ENCODE measurements around the gene STAC.
"Not testable (repeated sequence)": the region's sequence is repeated elsewhere in the genome, so short reads cannot be mapped to it uniquely, and the experiment has no call there.

The STAC gene

DNA sequence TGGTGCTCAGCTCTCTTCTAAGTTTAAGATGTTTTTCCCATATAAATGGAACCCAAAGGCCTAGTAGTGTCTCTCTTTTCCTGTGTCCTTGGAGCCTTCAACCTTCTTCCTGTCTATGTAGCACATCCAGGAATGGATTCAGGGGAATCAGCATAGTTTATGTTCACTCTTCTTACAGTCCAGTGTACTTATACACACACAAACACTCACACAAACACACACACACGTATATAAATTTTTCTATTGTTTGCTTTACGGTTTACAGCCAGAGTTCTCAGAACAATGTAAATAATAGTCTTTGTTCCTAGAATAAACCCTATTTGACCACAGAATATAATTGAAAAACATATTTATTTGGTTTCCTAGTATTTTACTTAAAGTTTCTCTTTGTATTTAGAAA lies 36.9 kb downstream of the STAC start:
- DNase-seq: no peak

DNA sequence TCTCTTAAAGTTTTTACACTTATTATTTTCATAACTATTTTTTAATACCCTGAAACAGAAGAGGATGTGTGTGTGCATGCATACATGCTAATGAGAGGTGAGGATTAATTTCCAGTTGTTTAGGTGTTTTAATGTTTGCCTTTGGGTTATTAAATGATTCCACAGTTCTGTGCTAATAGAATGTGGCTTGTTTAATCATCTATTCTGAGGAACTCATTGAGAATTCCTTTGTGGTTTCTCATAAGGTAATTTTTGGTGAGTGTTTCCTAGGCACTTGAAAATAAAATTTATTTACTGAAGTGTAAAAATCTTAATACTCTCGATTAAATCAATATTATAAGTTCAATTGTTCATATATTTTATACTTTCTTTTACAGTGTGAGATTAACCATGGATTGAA lies 38.0 kb downstream of the STAC start:
- no peak for DNase-seq

DNA sequence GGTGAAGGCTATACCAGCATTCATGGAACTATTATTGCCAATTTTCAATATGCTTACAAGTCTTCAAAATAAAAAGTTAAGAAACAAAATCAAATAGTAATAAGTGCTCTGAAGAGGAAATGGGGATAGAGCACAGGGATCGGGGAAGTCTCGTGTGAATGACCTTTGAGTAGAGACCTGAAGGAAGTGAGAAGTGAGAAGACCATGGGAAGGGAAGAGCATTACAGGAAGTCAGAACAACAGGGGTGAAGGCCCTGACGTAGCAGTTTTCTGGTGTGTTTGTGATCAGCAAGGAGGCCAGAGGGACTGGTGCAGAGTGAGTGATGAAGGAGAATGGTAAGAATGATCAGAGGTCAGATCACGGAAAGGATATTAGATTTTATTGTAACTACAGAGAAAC lies 48.1 kb downstream of the STAC start:
- DNase-seq: no peak

DNA sequence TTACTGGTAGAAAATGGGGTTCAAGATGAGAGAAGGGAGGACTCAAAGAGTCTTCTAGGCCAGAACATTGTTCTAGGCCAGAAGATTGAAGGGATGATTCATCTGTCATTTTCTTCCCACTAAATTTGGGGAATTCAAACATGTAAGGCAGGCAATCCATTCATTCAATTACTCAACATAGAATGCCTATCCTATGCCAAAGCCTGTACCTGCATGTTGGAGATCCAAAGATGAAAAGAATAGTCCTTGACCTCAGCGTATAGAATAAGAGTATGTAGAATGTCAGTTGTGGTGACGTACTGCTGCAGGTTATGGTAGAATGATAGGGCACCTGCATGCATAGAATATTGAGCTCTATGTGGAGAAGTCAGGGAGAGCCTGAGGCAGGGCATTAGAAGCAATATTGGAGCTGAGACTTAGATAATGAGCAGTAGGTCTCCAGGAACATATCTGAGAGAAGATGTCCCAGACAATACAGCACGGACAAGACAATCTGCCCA lies 49.7 kb downstream of the STAC start:
- DNase-seq: no peak

DNA sequence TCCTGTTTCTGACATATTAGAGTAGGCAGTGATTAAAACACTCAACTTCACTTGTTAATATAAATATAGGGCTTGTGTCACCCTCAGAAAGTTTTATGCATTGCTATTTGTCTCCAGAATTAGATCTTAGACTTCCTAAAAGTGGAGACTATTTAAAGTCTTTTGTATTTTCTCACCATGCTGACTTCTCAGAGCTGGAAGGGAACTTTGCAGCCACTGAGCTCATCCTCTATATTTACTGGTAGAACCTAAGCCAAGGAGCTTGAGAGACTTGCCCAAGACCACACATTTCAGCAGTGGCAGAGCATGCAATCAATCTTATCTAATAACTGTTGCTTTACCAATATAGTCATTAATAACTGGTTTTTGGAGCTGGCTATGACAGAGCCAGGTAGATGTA lies 53.2 kb downstream of the STAC start:
- no peak for DNase-seq

DNA sequence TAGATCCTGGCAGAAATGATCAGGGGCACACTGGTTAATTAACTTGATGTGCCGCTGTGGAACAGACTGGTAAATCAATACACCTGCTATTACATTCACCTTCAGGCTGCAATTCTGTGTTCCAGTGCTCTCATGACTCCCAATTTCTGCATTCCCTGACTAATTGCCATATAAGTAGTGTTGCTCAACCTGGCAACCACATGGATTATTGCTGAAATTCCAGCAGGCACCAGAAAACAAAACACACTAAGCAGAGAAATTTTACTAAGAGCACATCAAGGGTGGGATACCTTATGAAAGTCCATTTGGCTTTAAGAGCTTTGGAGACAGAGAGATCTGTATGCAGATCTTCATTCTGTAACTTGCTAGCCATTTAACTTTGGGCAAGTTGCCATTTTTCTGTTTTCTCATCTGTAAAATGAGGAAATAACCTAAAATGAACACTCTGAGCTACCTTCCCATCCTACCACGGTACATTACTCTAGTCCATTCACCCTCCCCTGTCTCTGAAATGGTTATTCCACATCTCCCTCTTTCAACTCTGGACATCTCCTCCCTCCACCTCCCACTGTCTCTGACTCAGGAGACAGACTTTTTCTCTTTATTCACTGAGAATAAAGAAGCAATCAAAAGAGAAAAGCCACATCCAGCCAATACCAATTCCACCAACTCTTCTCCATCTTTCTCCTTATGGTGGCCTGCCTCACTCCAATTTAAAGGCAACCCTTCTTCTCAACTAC lies 54.6 kb downstream of the STAC start:
- no peak for DNase-seq

DNA sequence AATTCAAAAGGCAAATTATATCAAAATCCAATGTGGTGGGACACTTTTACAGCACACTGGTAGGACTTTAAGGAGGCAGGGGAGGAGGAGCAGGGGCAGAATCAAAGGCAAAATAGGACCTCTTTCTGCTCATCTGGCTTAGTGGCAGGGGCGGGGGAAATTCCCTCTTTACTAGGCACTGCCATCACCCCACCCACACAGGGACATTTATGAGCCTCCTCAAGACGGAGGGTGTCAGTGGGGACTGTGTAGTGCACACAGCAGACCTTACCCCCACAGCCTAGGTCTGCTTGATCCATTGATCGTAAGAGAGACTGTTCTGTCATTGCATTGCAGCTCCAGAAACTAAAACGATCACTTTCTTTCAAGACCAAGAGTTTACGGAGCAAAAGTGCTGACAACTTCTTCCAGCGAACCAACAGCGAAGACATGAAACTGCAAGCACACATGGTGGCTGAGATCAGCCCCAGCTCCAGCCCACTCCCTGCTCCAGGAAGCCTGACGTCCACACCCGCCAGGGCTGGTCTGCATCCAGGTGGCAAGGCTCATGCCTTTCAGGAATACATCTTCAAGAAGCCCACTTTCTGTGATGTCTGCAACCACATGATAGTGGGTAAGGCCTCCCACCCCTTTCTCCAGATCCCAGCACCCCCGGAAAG lies 62.9 kb downstream of the STAC start:
- no peak for DNase-seq

DNA sequence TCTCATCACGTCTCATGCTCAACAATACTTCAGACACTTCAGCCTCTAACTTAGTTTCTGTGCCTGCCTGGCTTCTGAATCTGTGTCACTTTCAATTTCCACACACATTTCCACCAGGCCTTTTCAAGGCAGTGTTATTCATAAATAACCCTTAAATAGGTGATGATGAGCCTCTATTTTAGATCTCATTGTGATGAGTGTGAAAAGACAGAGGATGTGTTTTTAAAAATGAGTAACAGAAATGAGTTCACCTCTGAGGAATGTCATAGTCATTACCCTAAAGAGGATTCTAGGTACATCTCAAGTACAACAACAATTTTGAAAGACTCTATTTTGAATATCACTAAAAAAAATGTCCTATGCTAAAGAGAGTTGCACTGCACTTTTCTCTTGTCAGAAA lies 64.6 kb downstream of the STAC start:
- no peak for DNase-seq

DNA sequence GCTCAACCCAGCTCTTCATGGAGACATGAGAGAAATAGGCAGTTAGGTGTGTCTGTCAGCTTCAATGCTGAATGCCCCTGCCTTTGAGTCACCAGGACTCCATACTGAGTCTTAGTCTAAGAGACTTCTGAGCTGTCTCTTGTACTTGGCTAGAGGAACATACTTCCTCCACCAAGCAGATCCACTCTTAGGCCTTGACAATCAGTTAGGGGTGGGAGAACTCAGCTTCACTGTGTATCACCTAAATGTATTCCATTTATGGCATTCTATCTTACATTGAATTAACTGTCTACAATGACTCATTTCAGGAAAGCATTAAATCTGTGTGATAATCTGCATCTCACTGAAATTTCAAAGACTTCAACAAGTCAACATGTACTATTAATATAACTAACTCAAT lies 66.0 kb downstream of the STAC start:
- no peak for DNase-seq

DNA sequence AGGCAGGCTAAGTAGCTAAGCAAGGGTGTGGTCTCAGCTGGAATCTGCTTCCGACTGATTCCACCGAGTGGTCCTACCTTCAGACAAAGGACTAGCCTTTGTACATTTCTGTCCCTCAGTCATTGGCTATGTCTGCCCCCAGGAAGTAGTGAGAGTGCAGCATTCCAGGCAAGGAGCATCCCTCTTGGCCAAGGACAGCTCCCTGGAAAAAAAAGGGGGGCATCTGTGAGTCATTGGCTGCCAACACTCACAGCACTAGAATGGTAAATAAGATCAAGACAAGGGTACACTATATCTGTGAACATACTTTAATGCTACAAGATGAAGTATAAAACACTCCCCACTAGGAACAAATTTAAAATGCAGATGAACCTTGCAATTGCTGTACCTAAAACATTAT lies 66.8 kb downstream of the STAC start:
- no peak for DNase-seq

DNA sequence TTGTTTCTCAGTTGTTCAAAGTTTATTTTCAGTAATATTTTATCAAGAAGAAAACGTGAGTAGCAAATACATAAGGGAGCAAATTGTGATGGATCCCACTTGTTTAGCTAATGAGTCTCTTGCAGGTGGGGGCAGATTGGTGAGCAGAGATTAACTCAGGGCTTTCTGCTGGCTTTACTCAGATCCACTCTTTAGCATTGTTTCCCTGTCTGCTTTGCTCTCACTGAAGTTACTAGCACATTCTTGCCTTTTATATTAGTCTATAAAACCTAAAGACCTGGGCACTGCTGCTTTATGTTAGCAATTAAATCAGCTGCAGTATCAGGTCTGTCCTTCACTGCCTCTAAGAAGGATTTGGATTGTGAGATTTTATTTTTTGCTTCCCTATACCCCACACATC lies 71.5 kb downstream of the STAC start:
- DNase-seq: no peak

DNA sequence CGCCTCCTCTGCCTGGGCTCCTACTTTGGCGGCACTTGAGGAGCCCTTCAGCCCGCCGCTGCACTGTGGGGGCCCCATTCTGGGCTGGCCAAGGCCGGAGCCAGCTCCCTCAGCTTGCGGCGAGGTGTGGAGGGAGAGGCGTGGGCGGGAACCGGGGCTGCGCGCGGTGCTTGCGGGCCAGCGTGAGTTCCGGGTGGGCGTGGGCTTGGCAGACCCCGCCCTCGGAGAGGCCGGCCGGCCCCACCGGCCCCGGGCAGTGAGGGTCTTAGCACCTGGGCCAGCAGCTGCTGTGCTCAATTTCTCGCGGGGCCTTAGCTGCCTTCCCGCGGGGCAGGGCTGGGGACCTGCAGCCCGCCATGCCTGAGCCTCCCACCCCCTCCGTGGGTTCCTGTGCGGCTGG lies 72.9 kb downstream of the STAC start:
- DNase-seq: not testable (repeated sequence)

DNA sequence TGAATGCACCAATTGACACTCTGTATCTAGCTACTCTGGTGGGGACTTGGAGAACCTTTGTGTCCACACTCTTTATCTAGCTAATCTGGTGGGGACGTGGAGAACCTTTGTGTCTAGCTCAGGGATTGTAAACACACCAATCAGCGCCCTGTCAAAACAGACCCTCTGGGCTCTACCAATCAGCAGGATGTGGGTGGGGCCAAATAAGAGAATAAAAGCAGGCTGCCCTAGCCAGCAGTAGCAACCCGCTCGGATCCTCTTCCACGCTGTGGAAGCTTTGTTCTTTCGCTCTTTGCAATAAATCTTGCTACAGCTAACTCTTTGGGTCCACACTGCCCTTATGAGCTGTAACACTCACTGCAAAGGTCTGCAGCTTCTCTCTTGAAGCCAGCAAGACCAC lies 73.6 kb downstream of the STAC start:
- DNase-seq: not testable (repeated sequence)

DNA sequence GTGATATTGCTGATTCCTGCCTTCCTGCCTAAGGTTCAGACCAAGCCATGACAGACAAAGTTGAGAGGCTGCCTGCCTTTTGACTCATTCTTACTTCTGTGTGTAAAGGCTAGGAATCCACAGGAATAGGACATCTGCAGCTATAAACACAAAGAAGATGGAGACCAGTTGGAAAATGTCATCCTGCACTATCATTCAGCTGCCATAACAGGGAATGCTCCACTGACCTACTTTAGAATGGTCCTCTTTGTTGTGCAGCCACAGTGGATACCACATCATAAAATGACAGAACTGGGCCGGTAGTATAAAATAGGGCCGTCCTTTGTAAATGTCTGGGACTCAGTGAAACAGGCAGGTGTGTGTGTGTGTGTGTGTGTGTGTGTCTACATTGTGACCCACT lies 75.1 kb downstream of the STAC start:
- DNase-seq: no peak

DNA sequence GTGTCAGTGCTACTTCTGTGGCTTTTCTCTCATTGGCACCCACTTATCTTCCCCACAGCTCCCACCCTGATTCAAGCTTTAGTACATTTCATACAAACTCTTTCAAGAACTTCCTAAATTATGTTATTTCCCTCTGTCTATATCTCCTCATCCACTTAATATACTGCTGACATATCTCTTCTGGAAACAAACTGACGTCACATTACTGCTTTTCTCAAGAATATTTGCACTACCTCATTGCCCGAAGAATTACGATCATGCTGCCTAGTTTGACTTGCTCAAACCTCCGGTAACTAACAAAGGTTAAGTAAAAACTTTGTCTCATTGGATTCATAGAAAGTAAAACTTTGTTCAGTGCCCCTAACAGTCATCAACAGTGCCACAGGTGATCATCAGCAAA lies 76.5 kb downstream of the STAC start:
- DNase-seq: no peak

DNA sequence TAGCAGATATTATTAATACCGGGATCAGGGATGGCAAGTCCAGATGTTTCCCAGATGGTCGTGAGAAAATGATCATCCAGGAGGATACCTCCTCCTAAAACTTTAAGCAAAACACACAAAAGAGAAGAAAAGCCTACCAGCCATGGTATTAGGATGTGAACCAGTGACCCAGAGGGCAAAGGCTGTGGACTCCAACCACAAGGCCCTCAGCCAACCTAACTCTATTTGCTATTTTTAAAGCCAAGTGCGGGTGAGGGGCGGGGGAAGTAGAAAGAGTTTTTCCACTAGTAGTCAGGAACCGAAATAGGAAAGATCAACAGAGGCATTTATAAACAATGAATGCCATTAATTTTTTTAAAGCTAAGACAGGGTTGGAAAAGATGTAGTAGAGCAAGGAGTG lies 77.4 kb downstream of the STAC start:
- no peak for DNase-seq

DNA sequence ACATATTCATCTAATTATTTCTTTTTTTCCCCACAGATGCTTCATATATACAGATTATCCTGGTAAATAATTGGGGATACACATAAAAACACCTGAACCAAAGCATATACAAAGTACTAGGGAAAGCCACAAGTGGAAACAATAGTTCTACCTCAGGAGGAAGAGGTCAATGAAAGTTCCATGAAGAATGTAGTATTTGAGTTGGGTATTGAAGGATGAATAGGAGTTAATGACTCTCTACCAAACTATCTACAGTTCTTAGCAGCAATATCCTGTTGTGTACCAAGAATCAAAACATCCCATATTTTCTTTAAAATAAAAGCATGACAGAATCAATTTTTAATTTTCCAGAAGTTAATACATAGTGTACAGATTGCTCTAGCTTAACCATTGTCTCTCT lies 78.9 kb downstream of the STAC start:
- no peak for DNase-seq

DNA sequence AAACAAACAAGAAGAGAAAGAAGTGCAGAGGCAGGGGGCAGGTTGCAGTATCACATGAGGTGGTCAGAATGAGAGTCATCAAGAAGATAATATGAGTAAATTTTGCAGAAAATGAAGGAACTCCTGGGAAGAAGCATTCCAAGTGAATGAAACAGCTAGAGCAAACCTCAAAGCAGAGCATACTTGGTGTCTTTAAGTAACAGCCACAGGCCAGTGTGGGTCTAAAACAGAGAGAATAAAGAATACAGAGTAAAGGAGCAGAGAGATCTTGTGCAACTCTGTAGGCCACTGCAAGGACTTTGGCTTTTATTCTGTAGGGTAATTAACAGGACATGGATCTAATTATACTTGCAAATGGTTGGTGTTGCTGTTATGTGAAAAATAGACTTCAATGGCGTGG lies 81.3 kb downstream of the STAC start:
- no peak for DNase-seq

DNA sequence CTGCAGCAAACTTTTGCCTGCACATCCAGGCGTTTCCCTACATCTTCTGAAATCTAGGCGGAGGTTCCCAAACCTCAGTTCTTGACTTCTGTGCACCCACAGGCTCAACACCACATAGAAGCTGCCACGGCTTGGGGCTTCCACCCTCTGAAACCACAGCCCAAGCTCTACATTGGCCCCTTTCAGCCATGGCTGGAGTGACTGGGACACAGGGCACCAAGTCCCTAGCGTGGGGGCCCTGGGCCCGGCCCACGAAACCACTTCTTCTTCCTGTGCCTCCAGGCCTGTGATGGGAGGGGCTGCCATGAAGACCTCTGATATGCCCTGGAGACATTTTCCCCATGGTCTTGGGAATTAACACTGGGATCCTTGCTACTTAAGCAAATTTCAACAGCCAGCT lies 91.7 kb downstream of the STAC start:
- not testable (repeated sequence) for DNase-seq

DNA sequence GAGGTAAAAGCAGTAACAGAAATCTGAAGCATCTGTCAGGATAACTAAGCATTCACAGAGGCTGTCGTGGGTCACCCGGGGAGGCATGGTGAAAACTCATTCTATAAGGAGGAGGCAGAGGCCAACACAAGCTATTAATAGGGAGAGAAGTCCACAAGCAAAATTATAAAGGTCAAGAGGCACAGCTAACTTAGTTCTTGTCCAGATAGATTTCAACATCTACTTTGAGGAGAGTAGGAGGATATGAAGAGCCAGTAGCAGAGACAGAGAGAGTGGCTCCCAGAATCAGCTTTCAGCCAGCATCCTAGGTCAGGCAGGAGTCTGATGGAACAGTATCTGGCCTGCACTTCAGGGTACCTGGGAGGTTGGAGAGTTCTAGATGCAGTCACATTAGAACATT lies 95.3 kb downstream of the STAC start:
- no peak for DNase-seq

DNA sequence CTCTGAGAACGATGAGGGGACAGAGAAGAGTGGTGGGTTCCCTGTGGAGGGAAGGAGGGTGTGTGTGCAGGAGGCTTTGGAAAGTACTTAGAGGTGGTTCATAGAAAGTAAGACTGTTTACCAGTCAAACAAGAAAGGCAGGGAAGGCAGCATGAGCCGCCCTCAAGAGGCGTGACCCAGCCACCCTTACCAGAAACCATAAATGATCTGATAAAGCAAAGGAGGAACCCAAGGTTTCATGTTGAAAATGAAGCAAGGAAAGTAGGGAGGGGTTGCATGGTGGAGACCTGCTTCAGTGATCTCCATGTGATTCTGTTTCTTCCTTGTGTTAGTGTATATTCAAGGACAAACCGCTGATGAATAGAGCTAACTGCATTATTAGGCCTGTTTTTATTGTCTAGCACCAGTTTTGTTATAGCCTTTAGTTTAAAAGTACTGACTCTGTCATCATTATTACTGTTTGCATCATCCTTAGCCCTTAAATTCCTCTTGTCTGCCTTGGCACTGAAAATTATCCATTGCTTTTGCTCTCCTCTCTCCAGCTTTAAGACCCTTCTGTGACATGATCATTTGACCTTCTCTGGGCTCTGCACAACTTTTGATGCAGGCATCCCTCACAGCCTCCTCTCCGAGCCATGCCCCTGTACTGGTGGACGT lies 96.1 kb downstream of the STAC start:
- no peak for DNase-seq

DNA sequence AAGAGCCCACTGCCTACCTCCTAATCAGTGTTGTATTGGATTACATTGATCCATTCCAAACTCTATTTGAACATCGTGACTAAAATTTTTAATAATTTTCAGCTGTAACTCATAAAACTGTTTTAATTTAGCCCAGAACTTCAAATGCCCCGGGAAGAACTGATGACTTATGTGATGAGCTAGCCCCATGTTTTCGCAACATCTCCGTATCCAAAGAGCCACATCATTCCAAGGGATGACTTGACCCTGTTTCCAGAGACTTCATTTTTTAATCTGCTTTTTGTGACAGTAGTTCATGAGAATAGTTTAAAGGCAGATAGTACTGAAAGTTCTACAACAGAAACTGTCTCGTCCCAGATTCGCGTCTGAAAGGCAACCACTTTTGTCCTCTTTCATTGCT lies 97.4 kb downstream of the STAC start:
- DNase-seq: no peak

DNA sequence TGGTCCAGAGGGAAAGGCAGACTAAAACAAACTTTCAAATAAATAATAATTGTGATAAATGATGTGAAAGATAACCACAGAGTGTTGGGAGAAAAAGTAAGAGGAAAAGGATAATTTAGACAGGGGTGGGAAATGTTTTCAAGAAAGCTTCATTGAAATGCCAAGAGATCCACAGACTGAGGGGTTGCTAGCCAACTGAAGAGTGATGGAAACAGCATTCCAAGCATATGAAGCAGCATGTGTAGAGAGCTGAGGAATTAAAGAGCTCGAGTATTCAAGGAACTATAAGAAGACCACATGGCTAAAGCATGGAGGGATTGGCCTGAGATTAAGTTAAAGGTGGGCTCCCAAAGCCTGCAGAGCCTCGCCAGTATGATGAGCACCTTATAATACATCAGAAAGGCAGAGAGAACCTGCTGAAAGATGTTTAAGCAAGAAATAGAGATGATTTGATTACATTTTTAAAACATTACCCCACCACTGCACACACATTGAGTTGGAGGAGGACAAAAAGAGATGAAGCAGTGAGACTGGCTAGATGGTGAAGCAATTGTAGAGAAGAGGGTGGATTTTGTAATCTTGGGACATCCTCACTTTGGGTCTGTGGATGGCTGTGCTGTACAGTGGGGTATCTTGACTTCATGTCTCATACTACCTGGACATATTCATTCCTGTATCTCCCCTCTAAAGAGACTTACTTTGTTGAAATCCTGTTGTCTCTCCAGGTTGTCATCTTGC lies 100.8 kb downstream of the STAC start:
- no peak for DNase-seq

DNA sequence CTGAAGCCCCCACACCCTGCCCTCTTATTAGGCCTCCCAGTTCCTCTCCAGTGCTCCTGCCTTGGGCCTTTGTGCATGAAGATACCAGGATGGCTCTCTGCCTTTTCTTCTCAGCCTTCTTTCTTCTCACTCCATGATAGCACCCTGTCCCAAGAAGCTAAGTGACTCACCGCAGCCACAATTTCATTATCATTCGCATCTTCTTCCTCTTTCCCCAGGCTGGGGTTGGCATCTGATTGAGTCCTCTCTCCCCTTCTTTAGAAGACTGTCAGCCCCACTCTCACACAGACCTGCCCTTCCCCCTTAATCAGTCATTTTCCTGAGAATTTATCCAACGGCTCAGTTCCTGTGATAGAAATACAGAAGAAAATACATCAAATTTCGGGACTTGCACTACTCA lies 102.0 kb downstream of the STAC start:
- no peak for DNase-seq

Data from NCI-H1048 (cell line).